GM18499 (cell line): ENCODE measurements around the gene SNRNP70.
"Not testable (repeated sequence)": the region's sequence is repeated elsewhere in the genome, so short reads cannot be mapped to it uniquely, and the experiment has no call there.

Experiments used
- ATAC-seq: cut with Tn5 transposase; IDR thresholded peaks from one replicate; pipeline ENCODE4 v1.9.1; 2021; ENCODE audit warnings: moderate number of reproducible peaks; ENCODE audit not compliant: insufficient read depth, unreplicated experiment

SNRNP70 gene

GRCh38 chr19:49118565-49119410 is 33.5 kb downstream of the SNRNP70 start, which contains the start of gene C19orf73:
TSS of gene C19orf73 (minus strand) at chr19:49119143. CDS start at chr19:49119022, 121 bp downstream.
- ATAC-seq, result no peak

- no peak for ATAC-seq
Observed at GRCh38 chr19:49119411-49120324, 34.4 kb downstream of the SNRNP70 start, which contains the start of gene PPFIA3. TSS of gene PPFIA3 (plus strand) at chr19:49119544. CDS start at chr19:49127874, 8,330 bp downstream.

GRCh38 chr19:49120325-49120683 is 35.1 kb downstream of the SNRNP70 start:
- ATAC-seq, result no peak

- no peak for ATAC-seq
Observed at GRCh38 chr19:49120868-49121267, 35.6 kb downstream of the SNRNP70 start.

- not testable (repeated sequence) for ATAC-seq
Observed at GRCh38 chr19:49121841-49122240, 36.6 kb downstream of the SNRNP70 start.

GRCh38 chr19:49123285-49123684 is 38.0 kb downstream of the SNRNP70 start:
- ATAC-seq, result not testable (repeated sequence)

- no peak for ATAC-seq
Observed at GRCh38 chr19:49125025-49125731, 39.9 kb downstream of the SNRNP70 start.

- no peak for ATAC-seq
Observed at GRCh38 chr19:49126575-49126974, 41.3 kb downstream of the SNRNP70 start.

GRCh38 chr19:49127225-49127624 is 42.0 kb downstream of the SNRNP70 start:
- ATAC-seq, result not testable (repeated sequence)

GRCh38 chr19:49127674-49128544 is 42.7 kb downstream of the SNRNP70 start:
- ATAC-seq, result peak; percentile 66

GRCh38 chr19:49128545-49129237 is 43.4 kb downstream of the SNRNP70 start:
- no peak for ATAC-seq

- no peak for ATAC-seq
Observed at GRCh38 chr19:49129238-49129583, 44.0 kb downstream of the SNRNP70 start.

GRCh38 chr19:49130325-49130724 is 45.1 kb downstream of the SNRNP70 start:
- no peak for ATAC-seq

- ATAC-seq, result no peak
Observed at GRCh38 chr19:49132974-49133609, 47.8 kb downstream of the SNRNP70 start.

- ATAC-seq, result no peak
Observed at GRCh38 chr19:49133621-49134454, 48.6 kb downstream of the SNRNP70 start.

- no peak for ATAC-seq
Observed at GRCh38 chr19:49135686-49136085, 50.4 kb downstream of the SNRNP70 start.

GRCh38 chr19:49136771-49137171 is 51.5 kb downstream of the SNRNP70 start:
- no peak for ATAC-seq

GRCh38 chr19:49140951-49141350 is 55.7 kb downstream of the SNRNP70 start:
- ATAC-seq, result no peak
